Astrocyte (in vitro differentiated cells and primary cell): Measurements from ENCODE around the gene APOB.

Source experiments
- CTCF ChIP-seq: IDR thresholded peaks from 2 replicates; pipeline ENCODE4 v1.5.1; 2011; ENCODE audit warnings: low read depth, mild to moderate bottlenecking, inconsistent platforms, low read length, moderate library complexity; ENCODE audit not compliant: insufficient read depth
- EZH2 ChIP-seq: IDR thresholded peaks from 2 replicates; pipeline ENCODE4 v1.6.1; 2012; ENCODE audit warnings: mild to moderate bottlenecking, low read length, inconsistent platforms; ENCODE audit not compliant: insufficient read depth

GRCh38 chr2:21084401-21084800 is 40.5 kb upstream of the APOB start:
- TF ChIP-seq CTCF (no peak), EZH2 (no peak)
